Activated CD8-positive, alpha-beta memory T cell treated with anti-CD3 and anti-CD28 coated beads, Interleukin-2, amount 50 U/mL, for 4 hours (primary cell): ENCODE data around the gene MUC20.
"Not testable (repeated sequence)": the region's sequence is repeated elsewhere in the genome, so short reads cannot be mapped to it uniquely, and the experiment has no call there.

ENCODE experiments used
- DNase-seq: peaks from one replicate; pipeline ENCODE4 v3.0.0-alpha.2; 2020

MUC20 gene

GRCh38 chr3:195711091-195711812, 9.5 kb upstream of the MUC20 start:
- not testable (repeated sequence) for DNase-seq

DNA sequence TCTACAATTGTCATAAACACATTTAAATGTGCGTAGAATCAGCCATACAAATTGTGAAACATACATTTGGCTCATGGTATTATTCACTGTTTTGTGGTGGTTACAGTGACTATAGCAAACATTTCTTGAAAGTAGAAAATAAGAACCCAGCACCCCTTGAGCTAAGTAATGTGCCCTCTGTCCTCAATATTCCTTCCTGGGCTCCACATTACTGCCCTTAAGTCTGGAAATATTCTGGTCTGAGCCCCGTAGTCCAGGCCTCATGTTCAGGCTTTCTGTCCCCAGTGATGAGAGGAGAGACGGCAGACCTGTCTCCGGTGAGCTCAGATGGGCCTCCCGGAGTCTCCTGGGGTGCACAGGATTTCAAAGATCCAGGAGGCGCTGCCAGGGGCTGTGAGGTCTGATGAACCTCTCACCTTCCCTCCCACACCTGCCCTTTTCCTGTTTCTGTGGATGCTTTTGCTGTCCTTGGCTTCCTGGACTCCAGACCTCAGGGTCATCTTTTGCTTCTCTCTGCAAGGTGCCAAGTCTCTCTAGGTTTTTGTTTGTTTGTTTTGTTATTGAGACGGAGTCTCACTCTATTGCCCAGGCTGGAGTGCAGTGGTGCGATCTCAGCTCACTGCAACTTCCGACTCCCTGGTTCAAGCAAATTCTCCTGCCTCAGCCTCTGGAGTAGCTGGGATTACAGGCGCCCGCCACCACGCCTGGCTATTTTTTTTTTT, 8.8 kb upstream of the MUC20 start:
- no peak for DNase-seq

DNA sequence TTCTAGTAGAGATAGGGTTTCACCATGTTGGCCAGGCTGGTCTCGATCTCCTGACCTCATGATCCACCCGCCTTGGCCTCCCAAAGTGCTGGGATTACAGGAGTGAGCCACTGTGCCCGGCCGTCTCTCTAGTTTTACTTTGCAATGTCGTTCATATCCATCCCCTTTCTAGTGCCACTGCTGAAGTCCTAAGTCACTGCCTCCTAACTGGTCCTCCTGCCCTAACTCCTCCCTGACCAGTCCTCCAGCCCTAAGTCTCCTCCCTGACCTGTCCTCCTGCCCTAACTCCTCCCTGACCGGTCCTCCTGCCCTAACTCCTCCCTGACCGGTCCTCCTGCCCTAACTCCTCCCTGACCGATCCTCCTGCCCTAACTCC, 8.3 kb upstream of the MUC20 start:
- not testable (repeated sequence) for DNase-seq

- not testable (repeated sequence) for DNase-seq
Measured at GRCh38 chr3:195713150-195713549, 7.6 kb upstream of the MUC20 start.

DNA sequence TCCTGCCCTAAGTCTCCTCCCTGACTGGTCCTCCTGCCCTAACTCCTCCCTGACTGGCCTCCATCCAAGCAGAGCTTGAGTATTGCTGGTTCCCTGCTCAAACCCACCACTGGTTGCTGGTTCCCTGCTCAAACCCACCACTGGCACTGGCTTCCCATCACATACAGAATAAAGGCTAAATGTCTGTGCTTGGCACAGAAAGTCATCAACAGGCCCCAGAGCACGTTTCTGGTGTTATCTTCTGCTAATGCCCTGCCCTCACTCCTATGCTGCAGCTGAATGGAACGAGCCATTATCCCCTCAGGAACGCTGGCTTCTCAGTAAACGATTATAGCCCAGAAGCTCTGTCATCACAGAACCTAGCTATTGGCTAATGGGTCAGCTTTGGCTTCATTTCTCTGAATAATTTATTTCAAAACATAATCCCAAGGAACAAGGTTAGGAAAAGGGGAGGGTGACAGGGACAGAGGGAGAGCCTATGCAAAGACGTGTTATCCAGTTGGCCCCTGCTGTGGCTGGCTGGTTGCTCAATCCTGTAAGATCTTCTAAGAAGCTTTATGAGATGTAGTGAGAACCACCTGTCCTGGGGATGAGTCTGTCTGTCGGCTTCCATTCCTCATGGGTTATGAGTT, 6.3 kb upstream of the MUC20 start:
- DNase-seq = no peak

DNA sequence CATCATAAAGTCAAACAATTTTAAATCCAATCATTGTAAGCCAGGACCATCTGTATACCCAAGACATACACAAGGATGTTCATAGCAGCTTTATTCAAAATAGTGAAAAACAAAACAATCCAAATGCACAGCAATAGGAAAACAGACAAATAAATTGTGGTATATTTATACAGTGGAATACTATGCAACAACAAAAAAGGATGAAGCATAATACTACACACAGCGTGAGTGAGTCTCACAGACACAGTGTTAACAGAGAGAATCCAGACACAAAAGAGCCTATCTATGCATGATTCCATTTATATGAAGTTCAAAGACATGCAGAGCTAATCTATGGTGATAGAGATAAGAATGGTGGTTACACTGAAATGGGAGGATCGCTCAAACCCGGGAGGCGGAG, 5.6 kb upstream of the MUC20 start:
- no peak for DNase-seq

GRCh38 chr3:195715583-195716266, 5.1 kb upstream of the MUC20 start:
- no peak for DNase-seq

GRCh38 chr3:195717416-195717815, 3.4 kb upstream of the MUC20 start:
- no peak for DNase-seq

- no peak for DNase-seq
Measured at GRCh38 chr3:195717852-195718476, 2.8 kb upstream of the MUC20 start.

- no peak for DNase-seq
Measured at GRCh38 chr3:195718477-195718984, 2.2 kb upstream of the MUC20 start.

DNA sequence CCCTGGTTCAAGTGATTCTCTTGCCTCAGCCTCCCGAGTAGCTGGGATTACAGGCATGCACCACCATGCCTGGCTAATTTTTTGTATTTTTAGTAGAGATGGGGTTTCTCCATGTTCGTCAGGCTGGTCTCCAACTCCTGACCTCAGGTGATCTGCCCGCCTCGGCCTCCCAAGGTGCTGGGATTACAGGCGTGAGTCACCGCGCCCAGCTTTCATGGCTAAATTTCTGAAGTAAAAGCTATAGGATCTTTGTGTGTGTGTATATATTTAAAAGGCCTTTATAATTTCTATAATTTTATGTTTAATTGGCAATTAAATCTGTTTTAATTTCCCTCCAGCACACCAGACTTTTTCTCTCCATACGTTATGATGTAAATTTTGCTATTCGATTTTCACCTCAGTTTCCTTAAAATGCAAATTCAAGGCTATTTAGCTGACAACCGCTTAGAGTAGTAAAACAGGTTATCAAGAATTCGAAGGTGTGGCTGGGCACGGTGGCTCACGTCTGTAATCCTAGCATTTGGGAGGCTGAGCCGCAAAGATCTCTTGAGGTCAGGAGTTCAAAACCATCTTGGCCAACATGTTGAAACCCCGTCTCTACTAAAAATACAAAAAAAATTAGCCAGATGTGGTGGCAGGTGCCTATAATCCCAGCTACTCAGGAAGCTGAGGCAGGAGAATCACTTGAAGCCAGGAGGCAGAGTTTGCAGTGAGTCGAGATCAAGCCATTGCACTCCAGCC, 1.1 kb upstream of the MUC20 start:
- DNase-seq = not testable (repeated sequence)

GRCh38 chr3:195722139-195722995, 1.6 kb downstream of the MUC20 start:
- not testable (repeated sequence) for DNase-seq

DNA sequence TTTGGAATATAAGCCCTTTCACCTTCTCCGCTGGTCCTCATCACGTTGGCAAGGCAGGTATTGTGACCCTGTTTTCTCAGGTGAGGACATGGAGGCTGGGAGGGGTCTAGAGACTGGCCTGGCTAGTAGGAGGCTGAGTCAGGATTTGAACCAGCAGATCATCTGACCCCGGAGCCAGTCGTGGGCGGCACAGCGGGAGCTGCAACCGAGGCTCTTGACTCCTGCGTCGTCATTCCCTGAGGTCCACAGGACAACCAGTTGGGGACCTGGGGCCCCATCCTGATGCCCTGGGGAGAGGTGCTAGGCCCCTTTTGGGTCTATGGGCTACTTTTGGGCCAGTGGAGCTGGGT, 2.2 kb downstream of the MUC20 start:
- DNase-seq = not testable (repeated sequence)

DNA sequence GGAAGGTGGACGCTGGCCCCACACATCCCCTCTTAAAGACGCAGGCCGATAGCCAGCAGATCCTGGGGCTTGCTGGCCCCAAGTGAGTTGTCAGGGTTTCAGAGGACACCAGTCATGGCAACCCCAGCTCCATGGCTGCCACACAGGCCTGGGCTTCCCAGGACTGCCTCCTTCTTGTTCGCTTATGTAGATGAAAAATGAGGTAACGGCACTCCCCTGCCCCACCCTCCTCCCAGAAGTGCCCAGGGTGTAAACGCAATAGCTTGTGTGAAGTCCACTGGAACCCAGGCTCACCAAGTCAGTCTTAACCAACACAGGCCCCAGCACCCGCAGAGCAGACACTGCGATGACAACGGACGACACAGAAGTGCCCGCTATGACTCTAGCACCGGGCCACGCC, 3.6 kb downstream of the MUC20 start:
- not testable (repeated sequence) for DNase-seq

DNA sequence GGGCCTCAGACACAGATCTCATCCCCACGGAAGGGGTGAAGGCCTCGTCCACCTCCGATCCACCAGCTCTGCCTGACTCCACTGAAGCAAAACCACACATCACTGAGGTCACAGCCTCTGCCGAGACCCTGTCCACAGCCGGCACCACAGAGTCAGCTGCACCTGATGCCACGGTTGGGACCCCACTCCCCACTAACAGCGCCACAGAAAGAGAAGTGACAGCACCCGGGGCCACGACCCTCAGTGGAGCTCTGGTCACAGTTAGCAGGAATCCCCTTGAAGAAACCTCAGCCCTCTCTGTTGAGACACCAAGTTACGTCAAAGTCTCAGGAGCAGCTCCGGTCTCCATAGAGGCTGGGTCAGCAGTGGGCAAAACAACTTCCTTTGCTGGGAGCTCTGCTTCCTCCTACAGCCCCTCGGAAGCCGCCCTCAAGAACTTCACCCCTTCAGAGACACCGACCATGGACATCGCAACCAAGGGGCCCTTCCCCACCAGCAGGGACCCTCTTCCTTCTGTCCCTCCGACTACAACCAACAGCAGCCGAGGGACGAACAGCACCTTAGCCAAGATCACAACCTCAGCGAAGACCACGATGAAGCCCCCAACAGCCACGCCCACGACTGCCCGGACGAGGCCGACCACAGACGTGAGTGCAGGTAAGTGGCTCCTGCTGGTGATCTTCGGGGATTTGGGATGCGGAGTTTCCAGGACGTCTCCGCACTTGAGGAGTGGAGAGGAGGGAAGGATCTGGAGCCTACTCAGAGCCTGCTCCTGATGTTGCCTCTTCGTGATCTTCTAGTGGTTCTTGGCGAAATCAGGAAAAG, 5.3 kb downstream of the MUC20 start:
- not testable (repeated sequence) for DNase-seq

DNA sequence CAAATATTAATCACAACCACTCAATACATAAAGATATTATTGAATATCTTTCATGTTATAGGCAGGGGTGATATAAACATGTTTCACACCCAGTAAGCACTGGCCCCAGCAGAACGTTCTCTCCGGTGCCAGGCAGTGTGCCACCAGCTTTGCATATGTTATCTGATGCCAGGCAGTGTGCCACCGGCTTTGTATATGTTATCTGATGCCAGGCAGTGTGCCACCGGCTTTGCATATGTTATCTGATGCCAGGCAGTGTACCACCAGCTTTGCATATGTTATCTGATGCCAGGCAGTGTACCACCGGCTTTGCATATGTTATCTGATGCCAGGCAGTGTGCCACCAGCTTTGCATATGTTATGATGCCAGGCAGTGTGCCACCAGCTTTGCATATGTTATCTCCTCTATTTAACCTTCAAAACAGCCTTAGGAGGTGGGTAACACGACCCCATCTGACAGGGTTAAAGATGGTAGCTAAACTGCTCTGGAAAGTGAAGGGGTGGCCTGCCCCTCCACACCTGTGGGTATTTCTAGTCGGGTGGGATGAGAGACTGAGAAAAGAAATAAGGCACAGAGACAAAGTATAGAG, 6.9 kb downstream of the MUC20 start:
- DNase-seq = no peak

- not testable (repeated sequence) for DNase-seq
Measured at GRCh38 chr3:195728789-195729188, 8.0 kb downstream of the MUC20 start.

DNA sequence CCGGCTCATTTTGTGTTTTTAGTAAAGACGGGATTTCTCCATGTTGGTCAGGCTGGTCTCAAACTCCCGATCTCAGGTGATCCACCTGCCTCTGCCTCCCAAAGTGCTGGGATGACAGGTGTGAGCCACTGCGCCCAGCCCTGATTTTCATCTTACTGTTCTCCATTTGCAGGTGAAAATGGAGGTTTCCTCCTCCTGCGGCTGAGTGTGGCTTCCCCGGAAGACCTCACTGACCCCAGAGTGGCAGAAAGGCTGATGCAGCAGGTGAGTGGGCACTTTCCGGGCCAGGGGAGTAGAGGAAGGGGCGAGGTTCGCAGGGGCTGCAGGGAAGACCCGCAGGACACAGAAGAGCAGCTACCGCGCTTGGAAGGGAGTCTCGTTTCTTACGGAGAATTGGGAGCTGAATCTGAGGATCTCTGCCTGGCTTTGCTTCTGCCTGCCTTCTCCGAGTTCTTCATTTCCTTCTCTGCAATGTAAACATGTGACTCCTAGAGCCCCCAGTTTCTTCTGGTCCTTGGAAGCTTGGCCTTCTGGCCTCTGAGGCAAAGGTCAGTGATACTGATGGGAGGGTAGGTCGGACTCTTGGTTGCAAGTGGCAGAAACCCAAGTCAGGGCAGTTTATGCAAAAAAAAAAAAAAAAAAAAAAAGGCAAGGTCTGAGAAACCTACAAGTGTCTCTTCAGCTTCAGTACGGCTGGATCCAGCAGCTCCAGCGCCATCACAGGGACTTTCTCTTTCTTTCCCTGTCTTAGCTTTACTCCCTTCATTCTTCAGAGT, 8.9 kb downstream of the MUC20 start:
- no peak for DNase-seq

GRCh38 chr3:195731356-195731905, 10.7 kb downstream of the MUC20 start:
- no peak for DNase-seq
